ENCODE data around the gene CIB2.
A peak's percentile ranks its signal among the peaks of the same experiment; 100 is the strongest.

CIB2 gene

GRCh38 chr15:78065284-78065872, 65.9 kb downstream of the CIB2 start:
- ATAC-seq (ENCODE audit: low read depth) = peak; percentile 97
- Histone ChIP-seq H3K27me3 (ENCODE audit: insufficient read depth, poor library complexity, severe bottlenecking) (no peaks in the 10 kb centered on the region), H3K9me3 (ENCODE audit: severe bottlenecking) (no peaks in the 10 kb centered on the region), H3K4me1 (ENCODE audit: insufficient read depth, poor library complexity, severe bottlenecking) (peaks cover 71% of the 10 kb centered on the region), H3K27ac (ENCODE audit: poor library complexity, severe bottlenecking) (peak overlapping the region; percentile 50), H3K36me3 (ENCODE audit: low read depth) (no peaks in the 10 kb centered on the region), H3K4me3 (ENCODE audit: severe bottlenecking) (no peak overlapping the region)
- TF ChIP-seq, protein P1, sequence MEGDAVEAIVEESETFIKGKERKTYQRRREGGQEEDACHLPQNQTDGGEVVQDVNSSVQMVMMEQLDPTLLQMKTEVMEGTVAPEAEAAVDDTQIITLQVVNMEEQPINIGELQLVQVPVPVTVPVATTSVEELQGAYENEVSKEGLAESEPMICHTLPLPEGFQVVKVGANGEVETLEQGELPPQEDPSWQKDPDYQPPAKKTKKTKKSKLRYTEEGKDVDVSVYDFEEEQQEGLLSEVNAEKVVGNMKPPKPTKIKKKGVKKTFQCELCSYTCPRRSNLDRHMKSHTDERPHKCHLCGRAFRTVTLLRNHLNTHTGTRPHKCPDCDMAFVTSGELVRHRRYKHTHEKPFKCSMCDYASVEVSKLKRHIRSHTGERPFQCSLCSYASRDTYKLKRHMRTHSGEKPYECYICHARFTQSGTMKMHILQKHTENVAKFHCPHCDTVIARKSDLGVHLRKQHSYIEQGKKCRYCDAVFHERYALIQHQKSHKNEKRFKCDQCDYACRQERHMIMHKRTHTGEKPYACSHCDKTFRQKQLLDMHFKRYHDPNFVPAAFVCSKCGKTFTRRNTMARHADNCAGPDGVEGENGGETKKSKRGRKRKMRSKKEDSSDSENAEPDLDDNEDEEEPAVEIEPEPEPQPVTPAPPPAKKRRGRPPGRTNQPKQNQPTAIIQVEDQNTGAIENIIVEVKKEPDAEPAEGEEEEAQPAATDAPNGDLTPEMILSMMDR (IDR thresholded peaks at IDR 0.05; ENCODE audit: poor library complexity, severe bottlenecking) = no peak
- no peak for DNase-seq (ENCODE audit: low spot score)

GRCh38 chr15:78064544-78064943, 66.7 kb downstream of the CIB2 start:
- no peak for DNase-seq (ENCODE audit: low spot score)
- ATAC-seq (ENCODE audit: low read depth) = no peak
- H3K27ac ChIP-seq (ENCODE audit: poor library complexity, severe bottlenecking) = peak overlapping the region; percentile 50
- no peaks in the 10 kb centered on the region for H3K27me3 ChIP-seq (ENCODE audit: insufficient read depth, poor library complexity, severe bottlenecking)
- no peak overlapping the region for H3K4me3 ChIP-seq (ENCODE audit: severe bottlenecking)
- H3K9me3 ChIP-seq (ENCODE audit: severe bottlenecking) = no peaks in the 10 kb centered on the region
- H3K4me1 ChIP-seq (ENCODE audit: insufficient read depth, poor library complexity, severe bottlenecking) = peaks cover 65% of the 10 kb centered on the region
- TF ChIP-seq, protein P1 (IDR thresholded peaks at IDR 0.05; ENCODE audit: poor library complexity, severe bottlenecking) = no peak
- no peaks in the 10 kb centered on the region for H3K36me3 ChIP-seq (ENCODE audit: low read depth)

GRCh38 chr15:78063970-78064385, 67.3 kb downstream of the CIB2 start:
- ATAC-seq (ENCODE audit: low read depth) (no peak), DNase-seq (ENCODE audit: low spot score) (no peak)
- H3K4me3 ChIP-seq (ENCODE audit: severe bottlenecking) = no peak overlapping the region
- H3K27me3 ChIP-seq (ENCODE audit: insufficient read depth, poor library complexity, severe bottlenecking) = no peaks in the 10 kb centered on the region
- H3K4me1 ChIP-seq (ENCODE audit: insufficient read depth, poor library complexity, severe bottlenecking) = peaks cover 66% of the 10 kb centered on the region
- TF ChIP-seq, protein P1 (IDR thresholded peaks at IDR 0.05; ENCODE audit: poor library complexity, severe bottlenecking) = no peak
- H3K36me3 ChIP-seq (ENCODE audit: low read depth) = no peaks in the 10 kb centered on the region
- no peak overlapping the region for H3K27ac ChIP-seq (ENCODE audit: poor library complexity, severe bottlenecking)
- no peaks in the 10 kb centered on the region for H3K9me3 ChIP-seq (ENCODE audit: severe bottlenecking)

DNA sequence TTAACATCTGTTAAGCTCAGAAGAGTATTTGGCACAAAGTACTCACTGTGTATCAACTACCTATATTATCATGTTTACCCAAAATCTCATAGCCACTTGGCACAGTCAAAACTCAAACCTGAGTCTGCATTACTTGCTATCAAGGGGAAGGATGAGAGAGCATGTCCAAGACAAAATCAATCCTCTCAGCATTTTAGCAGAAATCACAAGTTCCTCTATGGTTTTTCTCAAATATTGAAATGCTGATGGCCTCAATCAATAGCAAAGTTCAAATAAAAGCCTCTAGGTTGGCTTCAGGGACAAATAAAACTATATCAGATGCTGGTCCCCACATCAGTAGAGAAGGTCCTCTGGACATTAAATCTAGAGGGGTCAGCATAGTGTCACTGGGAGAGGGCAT, 68.0 kb downstream of the CIB2 start:
- Histone ChIP-seq H3K4me1 (ENCODE audit: insufficient read depth, poor library complexity, severe bottlenecking) (peaks cover 60% of the 10 kb centered on the region), H3K27ac (ENCODE audit: poor library complexity, severe bottlenecking) (no peak overlapping the region)
- no peak for ATAC-seq (ENCODE audit: low read depth)

GRCh38 chr15:78061963-78062427, 69.2 kb downstream of the CIB2 start:
- no peaks in the 10 kb centered on the region for H3K36me3 ChIP-seq (ENCODE audit: low read depth)
- H3K4me3 ChIP-seq (ENCODE audit: severe bottlenecking) = no peak overlapping the region
- no peaks in the 10 kb centered on the region for H3K27me3 ChIP-seq (ENCODE audit: insufficient read depth, poor library complexity, severe bottlenecking)
- peak overlapping the region; percentile 18 for H3K27ac ChIP-seq (ENCODE audit: poor library complexity, severe bottlenecking)
- no peaks in the 10 kb centered on the region for H3K9me3 ChIP-seq (ENCODE audit: severe bottlenecking)
- no peak for DNase-seq (ENCODE audit: low spot score)
- peaks cover 59% of the 10 kb centered on the region for H3K4me1 ChIP-seq (ENCODE audit: insufficient read depth, poor library complexity, severe bottlenecking)
- TF ChIP-seq, protein P1 (IDR thresholded peaks at IDR 0.05; ENCODE audit: poor library complexity, severe bottlenecking) = no peak
- no peak for ATAC-seq (ENCODE audit: low read depth)

More for the DNA sequence above, 68.0 kb downstream of the CIB2 start:
- DNase-seq (ENCODE audit: low spot score) = no peak
- H3K9me3 ChIP-seq (ENCODE audit: severe bottlenecking) = no peaks in the 10 kb centered on the region
- TF ChIP-seq, protein P1 (IDR thresholded peaks at IDR 0.05; ENCODE audit: poor library complexity, severe bottlenecking) = no peak
- H3K36me3 ChIP-seq (ENCODE audit: low read depth) = no peaks in the 10 kb centered on the region
- no peak overlapping the region for H3K4me3 ChIP-seq (ENCODE audit: severe bottlenecking)
- H3K27me3 ChIP-seq (ENCODE audit: insufficient read depth, poor library complexity, severe bottlenecking) = no peaks in the 10 kb centered on the region
